ENCODE data around the gene USP3. TPM values are rescaled to one million over a fixed set of nuclear protein-coding genes. Genes with fewer than 3 reads are reported as not detected.

USP3 gene
- total and polyA plus RNA-seq, 11 donors, result 7.1 to 30.8 (median 18.4) TPM

DNA sequence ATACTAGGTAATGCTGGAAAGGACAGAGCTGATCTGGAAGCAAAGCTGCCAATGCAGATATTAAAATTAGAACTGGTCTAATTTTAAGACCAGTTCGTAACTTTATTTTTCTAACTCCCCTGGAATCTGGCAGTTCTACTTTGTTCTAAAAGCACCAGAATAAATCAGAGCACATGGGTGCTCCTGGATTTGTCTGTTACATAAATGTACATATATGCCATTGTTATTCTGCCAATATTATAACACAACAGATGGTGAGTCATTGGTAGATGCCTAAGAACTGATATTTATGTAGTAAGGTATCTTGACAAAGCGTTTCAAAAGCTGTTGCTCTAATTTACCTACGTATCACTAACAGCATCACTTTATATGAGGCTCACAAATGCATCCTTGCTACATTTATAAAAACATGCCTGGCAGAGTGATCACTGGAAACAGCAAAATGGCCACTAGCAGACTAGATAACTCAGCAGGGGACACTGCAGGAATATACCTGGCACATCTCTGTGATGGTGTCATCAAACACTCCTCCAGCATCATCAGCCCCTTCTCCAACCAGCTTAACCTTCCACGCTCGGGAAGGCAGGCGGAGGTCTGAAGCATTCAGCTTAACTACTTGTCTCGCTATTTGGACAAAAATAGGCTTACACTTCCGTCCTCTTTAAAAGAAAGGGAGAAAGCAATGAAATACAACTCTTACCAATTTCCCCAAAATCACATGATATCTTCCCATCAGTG is 119.0 kb downstream of the USP3 start:
- ATAC-seq, result no peak
- no peaks in the 10 kb centered on the region for H3K9me3 ChIP-seq
- intact Hi-C loops (cut with DNase I), result loop anchor here in 1 of 10 donors (10.0 kb wide), 1 partner anchor 451 kb away; no protein-coding TSS in a partner anchor

GRCh38 chr15:63626955-63627354 is 122.6 kb downstream of the USP3 start:
- H3K4me3 ChIP-seq, result no peak overlapping the region
- no peaks in the 10 kb centered on the region for H3K4me1 ChIP-seq
- peaks cover 2 to 100% (median 100%) of the 10 kb centered on the region in 9 donors for H3K36me3 ChIP-seq
- no peak for ATAC-seq
- H3K27me3 ChIP-seq, result no peaks in the 10 kb centered on the region
- H3K9me3 ChIP-seq, result no peaks in the 10 kb centered on the region
- TF ChIP-seq CTCF (IDR thresholded peaks at IDR 0.05), result no peak
- TF ChIP-seq POLR2A (IDR thresholded peaks at IDR 0.05), result no peak
- H3K27ac ChIP-seq, result no peak overlapping the region
- DNase-seq, result no peak
- WGBS, 4 donors, result 88 to 100% (median 97%) methylated on average over 1 of the region's 1 CpG
- intact Hi-C loops (cut with DNase I), result loop anchor here in 1 of 10 donors (10.0 kb wide), 1 partner anchor 448 kb away; no protein-coding TSS in a partner anchor

More for the DNA sequence above, 119.0 kb downstream of the USP3 start:
- no peaks in the 10 kb centered on the region for H3K4me1 ChIP-seq
- peaks cover 2 to 82% (median 70%) of the 10 kb centered on the region in 9 donors for H3K36me3 ChIP-seq
- no peak for DNase-seq
- no peak overlapping the region for H3K4me3 ChIP-seq
- no peak overlapping the region for H3K27ac ChIP-seq
- 94 to 97% (median 95%) methylated on average over 8 of the region's 8 CpGs for WGBS, 4 donors
- TF ChIP-seq POLR2A (IDR thresholded peaks at IDR 0.05) (no peak), CTCF (IDR thresholded peaks at IDR 0.05) (no peak)
- H3K27me3 ChIP-seq, result no peaks in the 10 kb centered on the region

GRCh38 chr15:63628123-63628822 is 123.9 kb downstream of the USP3 start:
- H3K4me1 ChIP-seq, result no peaks in the 10 kb centered on the region
- intact Hi-C loops (cut with DNase I), result loop anchor here in 1 of 10 donors (10.0 kb wide), 1 partner anchor 447 kb away; no protein-coding TSS in a partner anchor
- peaks cover 0 to 100% (median 100%) of the 10 kb centered on the region in 9 donors for H3K36me3 ChIP-seq
- H3K4me3 ChIP-seq, result no peak overlapping the region
- no peak overlapping the region for H3K27ac ChIP-seq
- H3K27me3 ChIP-seq, result no peaks in the 10 kb centered on the region
- DNase-seq (no peak), ATAC-seq (no peak)
- 77 to 92% (median 90%) methylated on average over 13 of the region's 13 CpGs for WGBS, 4 donors
- TF ChIP-seq CTCF (IDR thresholded peaks at IDR 0.05), result no peak
- no peak for TF ChIP-seq POLR2A (IDR thresholded peaks at IDR 0.05)
- no peaks in the 10 kb centered on the region for H3K9me3 ChIP-seq

All from heart left ventricle (tissue), 16 donors.